ENCODE data around the gene SFRP2. TPM values are rescaled to one million over a fixed set of nuclear protein-coding genes. Genes with fewer than 3 reads are reported as not detected.

Gene SFRP2
- total and polyA plus RNA-seq, 2 of the 4 experiments (the other 2 are of a cell fraction) = not detected

- H3K36me3 ChIP-seq (ENCODE audit: control insufficient read depth, insufficient read depth, low read length) = no peaks in the 10 kb centered on the region
- H2AK9ac ChIP-seq (replicated peaks; ENCODE audit: low read depth, low read length, poor library complexity) = no peak overlapping the region
- dilution Hi-C loops (cut with HindIII; ENCODE audit: low sequenced_read_pairs, unreplicated experiment) = no loop called here
- no peaks in the 10 kb centered on the region for H3K79me1 ChIP-seq (ENCODE audit: low read depth in 1 of 2, low read length in 2 of 2)
- no peak overlapping the region for H2BK20ac ChIP-seq (ENCODE audit: low read depth, low read length)
- WGBS, 2 experiments (ENCODE audit: extremely low coverage in 2 of 2, insufficient read length in 1 of 2) = no CpG with 5 or more reads among the region's 5 CpGs
- BruUV-seq (replicated peaks) = no TSS peak
- H3K9me1 ChIP-seq (ENCODE audit: insufficient read depth, low read length) = no peaks in the 10 kb centered on the region
- H3K18ac ChIP-seq (ENCODE audit: low read depth, low read length) = no peak overlapping the region
- DNase-seq (peak; percentile 58), ATAC-seq (ENCODE audit: low read depth) (peak; percentile 90)
- CTCF ChIA-PET = interaction anchor here (0.6 to 1.2 kb wide), 2 partner anchors 10 to 61 kb away, joined by 3 to 4 read pairs; no protein-coding TSS in a partner anchor
- H3K14ac ChIP-seq (replicated peaks; ENCODE audit: low read depth, low read length) = no peak overlapping the region
- H3K27ac ChIP-seq (ENCODE audit: insufficient read depth, low read length) = no peak overlapping the region
- POLR2A ChIA-PET (ENCODE audit: unreplicated experiment) = no interaction called here
- in situ Hi-C loops (cut with MboI; ENCODE audit: low sequenced_read_pairs) = no loop called here
- no peak overlapping the region for H3K23ac ChIP-seq (ENCODE audit: low read depth, low read length)
- H3K9ac ChIP-seq (ENCODE audit: low read depth, low read length) = no peak overlapping the region
- H2AK5ac ChIP-seq (ENCODE audit: low read depth, low read length) = no peak overlapping the region
- no peaks in the 10 kb centered on the region for H4K20me1 ChIP-seq (ENCODE audit: insufficient read depth, low read length)
- no peak overlapping the region for H3K56ac ChIP-seq (ENCODE audit: extremely low read depth, insufficient read depth, low read length)
- no peak overlapping the region for H2BK120ac ChIP-seq (ENCODE audit: low read depth, low read length)
- no peak overlapping the region for H4K5ac ChIP-seq (ENCODE audit: low read depth, low read length)
- H3K4me3 ChIP-seq (ENCODE audit: insufficient read depth, low read depth, low read length) = no peak overlapping the region
- no peak overlapping the region for H2AFZ ChIP-seq (replicated peaks; ENCODE audit: low read length, poor library complexity)
- H3K9me3 ChIP-seq (ENCODE audit: control insufficient read depth, insufficient read depth, low read length) = no peaks in the 10 kb centered on the region
- TF ChIP-seq MXI1 (IDR thresholded peaks at IDR 0.05; ENCODE audit: borderline replicate concordance, low read depth, low read length) = no peak
- no peak for TF ChIP-seq MAZ (IDR thresholded peaks at IDR 0.05; ENCODE audit: borderline replicate concordance, low read depth, low read length)
- no peak for TF ChIP-seq POLR2A (IDR thresholded peaks at IDR 0.05; ENCODE audit: low read depth, low read length)
- no peak for TF ChIP-seq RCOR1 (IDR thresholded peaks at IDR 0.05; ENCODE audit: insufficient replicate concordance, low read length)
- TF ChIP-seq RAD21 (IDR thresholded peaks at IDR 0.05; ENCODE audit: low read length) = peak; percentile 63
- TF ChIP-seq CTCF (conservative IDR thresholded peaks at IDR 0.05; ENCODE audit: low read depth, low read length) = peak; percentile 69
- no peak for TF ChIP-seq BHLHE40 (IDR thresholded peaks at IDR 0.05; ENCODE audit: low read depth, low read length)
- no peak for TF ChIP-seq MAFK (IDR thresholded peaks at IDR 0.05; ENCODE audit: low read depth, low read length)
- no peak for TF ChIP-seq RFX5 (IDR thresholded peaks at IDR 0.05; ENCODE audit: low read depth, low read length)
- no peak for TF ChIP-seq NFE2L2 (IDR thresholded peaks at IDR 0.05; ENCODE audit: low read depth, low read length)
- TF ChIP-seq FOS (IDR thresholded peaks at IDR 0.05; ENCODE audit: low read depth, low read length) = no peak
- TF ChIP-seq CHD1 (IDR thresholded peaks at IDR 0.05; ENCODE audit: low read depth, low read length) = no peak
- TF ChIP-seq CEBPB (IDR thresholded peaks at IDR 0.05; ENCODE audit: low read depth, low read length) = no peak
- TF ChIP-seq SMC3 (IDR thresholded peaks at IDR 0.05; ENCODE audit: low read depth, low read length) = peak; percentile 27; the same call in 1 of the 2 replicates
- TF ChIP-seq ELK1 (IDR thresholded peaks at IDR 0.05; ENCODE audit: borderline replicate concordance, low read depth, low read length) = no peak
- no peak for TF ChIP-seq USF2 (IDR thresholded peaks at IDR 0.05; ENCODE audit: low read depth, low read length)
- H3K4ac ChIP-seq (ENCODE audit: low read depth, low read length) = no peak overlapping the region
- no peak overlapping the region for H3K4me2 ChIP-seq (ENCODE audit: low read depth, low read length)
- no peak overlapping the region for H2BK5ac ChIP-seq (ENCODE audit: low read depth, low read length, poor library complexity, severe bottlenecking)
- H4K91ac ChIP-seq (ENCODE audit: insufficient read depth, low read depth, low read length) = no peak overlapping the region
- no peaks in the 10 kb centered on the region for H3K4me1 ChIP-seq (ENCODE audit: control insufficient read depth, insufficient read depth, low read length)
- H3K27me3 ChIP-seq (ENCODE audit: control insufficient read depth, insufficient read depth, low read length) = no peaks in the 10 kb centered on the region; the same call in 1 of the 2 replicates
- intact Hi-C loops (cut with micrococcal nuclease) = loop anchor here (1.0 to 5.0 kb wide), 5 partner anchors 103 to 608 kb away; partner anchors contain the start of gene MND1
- no peak overlapping the region for H4K8ac ChIP-seq (ENCODE audit: low read depth in 2 of 2, low read length in 2 of 2)
- H2BK15ac ChIP-seq (ENCODE audit: low read depth, low read length) = no peak overlapping the region
Observed at GRCh38 chr4:153750197-153750817, 38.6 kb downstream of the SFRP2 start.
